ENCODE data around the gene TNC.

DNA sequence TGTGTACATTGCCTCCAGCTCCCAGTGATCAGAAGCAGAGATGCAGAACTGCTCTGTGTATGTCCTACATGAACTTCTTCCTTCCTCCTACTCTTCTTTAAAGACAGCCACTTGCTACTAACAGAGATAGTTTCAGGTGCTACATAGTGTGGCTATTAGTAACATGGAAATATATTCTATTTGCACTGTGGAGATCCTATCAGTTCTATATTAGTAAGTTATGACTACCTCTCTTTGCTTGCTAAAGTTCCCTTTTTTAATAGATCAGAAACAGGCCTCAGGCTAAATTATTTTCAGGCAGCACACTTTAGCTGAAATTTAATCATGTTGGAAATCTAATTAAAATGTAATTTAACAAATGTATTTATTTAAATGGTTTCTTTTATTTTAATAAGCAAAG lies 123.2 kb downstream of the TNC start:
- no peak for TF ChIP-seq POLR2A (IDR thresholded peaks at IDR 0.05)
- TF ChIP-seq, protein P1, sequence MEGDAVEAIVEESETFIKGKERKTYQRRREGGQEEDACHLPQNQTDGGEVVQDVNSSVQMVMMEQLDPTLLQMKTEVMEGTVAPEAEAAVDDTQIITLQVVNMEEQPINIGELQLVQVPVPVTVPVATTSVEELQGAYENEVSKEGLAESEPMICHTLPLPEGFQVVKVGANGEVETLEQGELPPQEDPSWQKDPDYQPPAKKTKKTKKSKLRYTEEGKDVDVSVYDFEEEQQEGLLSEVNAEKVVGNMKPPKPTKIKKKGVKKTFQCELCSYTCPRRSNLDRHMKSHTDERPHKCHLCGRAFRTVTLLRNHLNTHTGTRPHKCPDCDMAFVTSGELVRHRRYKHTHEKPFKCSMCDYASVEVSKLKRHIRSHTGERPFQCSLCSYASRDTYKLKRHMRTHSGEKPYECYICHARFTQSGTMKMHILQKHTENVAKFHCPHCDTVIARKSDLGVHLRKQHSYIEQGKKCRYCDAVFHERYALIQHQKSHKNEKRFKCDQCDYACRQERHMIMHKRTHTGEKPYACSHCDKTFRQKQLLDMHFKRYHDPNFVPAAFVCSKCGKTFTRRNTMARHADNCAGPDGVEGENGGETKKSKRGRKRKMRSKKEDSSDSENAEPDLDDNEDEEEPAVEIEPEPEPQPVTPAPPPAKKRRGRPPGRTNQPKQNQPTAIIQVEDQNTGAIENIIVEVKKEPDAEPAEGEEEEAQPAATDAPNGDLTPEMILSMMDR (IDR thresholded peaks at IDR 0.05), result no peak

Measured in right lobe of liver (tissue), 4 donors.